Hindlimb muscle (tissue), 1 donor: ENCODE measurements around the gene DIO1. TPM values are rescaled to one million over a fixed set of nuclear protein-coding genes. Genes with fewer than 3 reads are reported as not detected.

ENCODE experiments used
- DNase-seq: peaks from one replicate; pipeline ENCODE4 v3.0.0-alpha.2; 2013
- polyA plus RNA-seq: library from polyadenylated mRNA; unstranded; fragments of 120-200 nt; gene quantifications from one replicate; pipeline ENCODE4 v1.2.1, GENCODE V29; 2013; ENCODE audit not compliant: insufficient read length

The DIO1 gene
- polyA plus RNA-seq, 1 donor = not detected

DNA sequence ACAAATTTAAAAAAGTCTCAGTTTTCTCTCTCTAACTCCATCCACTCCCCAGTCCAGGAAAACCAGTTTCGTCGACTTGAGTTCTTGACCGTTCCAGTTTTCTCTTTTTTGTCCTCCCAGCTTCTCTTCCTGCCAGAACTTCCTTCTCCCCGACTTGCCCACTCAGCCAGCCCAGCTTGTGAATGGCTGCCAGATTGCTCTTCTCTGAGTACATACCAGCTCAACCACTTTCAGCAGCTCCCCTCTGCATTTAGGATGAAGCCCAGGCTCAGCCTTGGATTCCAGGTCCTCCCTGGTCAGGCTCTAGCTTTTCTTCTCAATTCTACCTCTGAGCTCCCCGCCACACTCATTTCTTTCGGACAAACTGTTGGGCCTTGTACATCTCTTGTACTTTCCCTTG lies 1.4 kb downstream of the DIO1 start:
- no peak for DNase-seq

DNA sequence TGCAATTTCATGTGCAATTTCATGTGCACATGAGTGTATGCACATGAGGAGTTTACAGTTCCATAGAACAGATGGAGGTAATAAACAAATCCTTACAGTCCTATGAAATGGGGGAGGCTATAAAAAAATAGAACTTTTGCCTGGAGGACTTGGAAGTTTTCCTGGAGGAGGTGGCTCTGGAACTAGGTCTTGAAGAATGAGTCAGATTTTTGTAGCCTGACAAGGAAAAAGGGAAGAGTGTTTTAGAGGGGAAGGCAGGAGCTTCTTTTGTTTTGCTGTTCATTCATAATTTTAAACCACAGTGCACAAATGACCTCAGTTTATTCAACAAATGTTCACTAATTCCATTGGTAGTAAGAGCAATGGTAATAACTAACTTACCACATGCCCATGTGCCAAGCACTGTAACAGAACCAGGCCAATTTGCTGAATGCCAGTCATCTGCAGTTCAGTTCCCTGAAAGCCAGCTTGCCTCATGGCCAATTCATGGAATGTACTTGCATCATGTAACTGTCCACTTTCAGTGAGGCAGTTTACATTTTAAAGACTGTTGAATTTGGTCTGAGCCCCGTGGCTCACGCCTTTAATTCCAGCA lies 2.7 kb downstream of the DIO1 start:
- peak; percentile 50 for DNase-seq

DNA sequence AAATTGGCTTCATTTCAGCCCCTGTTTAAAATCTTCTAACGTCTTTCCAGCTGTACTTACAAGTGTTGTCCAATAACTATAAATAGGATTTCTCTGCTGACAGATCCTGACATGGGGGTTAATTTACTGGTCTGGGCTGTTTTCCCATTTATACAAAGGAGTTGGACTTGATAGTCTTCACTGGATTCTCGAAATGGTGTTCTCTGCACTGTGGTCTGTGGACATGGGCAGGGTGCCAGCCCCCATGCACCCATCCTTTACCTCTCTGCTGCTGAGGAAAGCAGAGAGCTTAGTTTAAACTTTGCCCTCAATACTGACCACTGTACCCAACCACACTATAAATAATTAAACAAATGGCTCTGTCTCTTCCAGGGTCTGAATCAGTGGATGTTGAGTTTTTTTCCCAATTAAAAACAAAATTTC lies 5.2 kb downstream of the DIO1 start:
- DNase-seq = peak; percentile 38

DNA sequence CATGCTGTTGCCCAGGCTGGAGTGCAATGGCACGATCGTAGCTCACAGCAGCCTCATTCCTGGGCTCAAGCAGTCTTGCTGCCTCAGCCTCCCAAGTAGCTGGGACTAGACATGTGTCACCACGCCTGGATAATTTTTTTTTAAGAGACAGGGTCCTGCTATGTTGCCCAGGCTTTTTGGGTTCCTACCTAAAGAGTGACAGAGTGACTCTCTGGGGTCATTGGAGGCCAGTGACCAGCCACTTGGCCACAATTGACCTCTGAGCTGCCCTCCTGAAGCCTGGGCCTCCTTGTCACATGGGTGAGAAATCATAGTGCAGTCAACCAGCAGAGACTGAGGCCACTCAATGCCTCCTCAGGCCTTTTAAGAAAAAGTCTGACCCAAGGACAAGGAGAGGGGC lies 5.7 kb downstream of the DIO1 start:
- no peak for DNase-seq

DNA sequence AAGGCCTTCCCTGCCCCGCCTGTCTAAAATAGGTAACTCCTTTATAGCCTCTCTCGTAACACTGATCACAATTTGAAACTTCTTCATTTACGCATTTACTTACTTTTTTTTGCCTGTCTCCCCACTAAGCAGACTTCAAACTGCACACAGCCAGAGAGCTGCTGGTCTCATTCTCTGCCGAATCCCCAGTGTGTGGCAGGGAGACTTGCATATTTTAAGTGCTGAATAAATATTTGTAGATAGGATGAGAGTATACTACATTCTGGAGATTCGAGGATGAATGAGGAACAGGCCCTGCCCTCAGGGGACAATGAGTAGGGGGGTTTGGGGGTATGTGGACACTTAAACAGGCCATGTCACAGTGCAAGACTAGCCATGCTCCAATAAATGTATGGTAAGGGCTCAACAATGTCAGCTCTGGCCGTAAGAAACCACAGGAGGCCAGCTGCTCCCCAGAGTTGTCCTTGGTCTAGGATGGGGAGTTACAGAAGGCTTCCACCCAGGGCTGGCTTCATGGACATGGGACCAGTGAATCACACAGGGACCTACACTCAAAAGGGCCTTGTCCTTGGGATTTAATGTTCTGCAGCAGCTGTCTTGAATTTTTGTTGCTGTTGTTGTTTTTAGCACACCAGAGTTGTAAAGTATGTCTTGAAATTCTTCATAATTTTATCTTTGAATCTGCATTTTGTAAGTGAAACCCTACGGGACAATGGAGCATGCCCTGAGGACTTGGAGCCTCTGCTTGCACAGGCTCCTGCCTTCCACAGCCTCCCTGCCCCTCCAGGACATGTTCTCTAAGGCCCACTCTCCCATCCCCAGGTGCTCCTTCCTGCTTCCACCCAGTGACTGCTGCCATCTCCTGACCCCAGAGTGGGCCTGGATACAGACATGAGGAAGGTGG lies 8.5 kb downstream of the DIO1 start:
- no peak for DNase-seq

DNA sequence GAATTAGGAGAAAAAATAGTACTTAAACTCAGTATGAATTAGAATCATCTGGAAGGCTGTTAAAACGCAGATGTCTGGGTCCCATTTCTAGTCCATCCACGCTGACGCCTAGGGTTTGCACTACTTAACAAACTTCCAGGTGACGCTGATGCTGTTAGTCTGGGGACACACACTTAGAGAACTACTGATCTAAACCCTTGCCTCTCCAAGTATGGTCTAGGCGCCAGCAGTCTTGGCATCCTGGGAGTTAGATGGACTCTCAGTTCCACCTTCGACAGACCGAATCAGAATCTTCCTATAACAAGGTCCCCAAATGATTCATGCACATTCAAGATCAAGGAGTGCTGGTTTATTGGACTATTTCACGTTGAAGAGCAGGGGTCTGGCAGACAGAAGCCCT lies 11.5 kb downstream of the DIO1 start:
- DNase-seq = no peak

DNA sequence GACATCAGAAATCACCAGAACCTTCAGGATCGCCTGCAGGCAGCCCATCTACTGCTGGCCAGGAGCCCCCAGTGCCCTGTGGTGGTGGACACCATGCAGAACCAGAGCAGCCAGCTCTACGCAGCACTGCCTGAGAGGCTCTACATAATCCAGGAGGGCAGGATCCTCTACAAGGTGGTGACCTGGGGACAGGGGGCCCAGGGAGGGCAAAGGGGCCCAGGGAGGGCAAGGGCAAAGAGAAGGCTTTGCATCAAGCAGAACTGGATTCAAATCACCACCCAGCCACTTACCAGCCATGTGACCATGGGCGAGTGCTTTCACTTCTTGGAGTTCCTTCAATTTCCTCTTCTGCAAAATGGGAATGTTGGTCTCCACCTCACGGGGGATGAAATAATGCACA lies 12.1 kb downstream of the DIO1 start:
- DNase-seq = no peak

DNA sequence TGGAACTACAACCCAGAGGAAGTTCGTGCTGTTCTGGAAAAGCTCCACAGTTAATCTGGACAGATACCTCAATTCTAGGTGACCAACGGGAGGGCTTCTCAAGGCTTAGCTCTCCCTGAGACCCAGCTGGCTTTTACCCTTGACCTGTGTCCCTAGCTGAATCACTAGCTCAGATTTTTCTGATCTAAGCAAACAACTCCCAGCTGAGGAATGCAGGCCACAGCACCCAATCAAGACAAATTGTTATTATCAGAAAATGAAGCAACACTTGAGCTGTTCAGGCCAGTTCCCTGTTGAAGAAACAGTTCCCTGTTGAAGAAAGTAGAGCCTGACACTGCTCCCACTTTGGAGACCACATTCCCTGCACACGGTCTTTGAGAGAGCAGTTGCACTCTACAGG lies 16.0 kb downstream of the DIO1 start:
- DNase-seq = no peak

DNA sequence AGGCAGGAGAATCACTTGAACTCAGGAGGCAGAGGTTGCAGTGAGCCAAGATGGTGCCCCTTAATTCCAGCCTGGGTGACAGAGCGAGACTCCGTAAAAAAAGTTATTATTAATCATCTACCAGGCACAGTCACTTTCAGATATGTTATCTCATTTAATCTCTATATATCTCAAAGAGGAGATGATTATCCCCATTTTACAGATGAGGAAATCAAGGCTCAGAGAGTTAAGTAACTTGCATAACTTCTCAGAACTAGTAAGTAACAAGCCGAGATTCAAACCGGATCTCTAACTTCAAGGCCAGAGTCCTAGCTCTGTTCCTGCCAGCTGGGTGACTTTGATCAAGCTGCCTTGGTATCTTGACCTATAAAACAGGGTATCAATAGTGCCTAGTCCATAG lies 17.5 kb downstream of the DIO1 start:
- DNase-seq = no peak

DNA sequence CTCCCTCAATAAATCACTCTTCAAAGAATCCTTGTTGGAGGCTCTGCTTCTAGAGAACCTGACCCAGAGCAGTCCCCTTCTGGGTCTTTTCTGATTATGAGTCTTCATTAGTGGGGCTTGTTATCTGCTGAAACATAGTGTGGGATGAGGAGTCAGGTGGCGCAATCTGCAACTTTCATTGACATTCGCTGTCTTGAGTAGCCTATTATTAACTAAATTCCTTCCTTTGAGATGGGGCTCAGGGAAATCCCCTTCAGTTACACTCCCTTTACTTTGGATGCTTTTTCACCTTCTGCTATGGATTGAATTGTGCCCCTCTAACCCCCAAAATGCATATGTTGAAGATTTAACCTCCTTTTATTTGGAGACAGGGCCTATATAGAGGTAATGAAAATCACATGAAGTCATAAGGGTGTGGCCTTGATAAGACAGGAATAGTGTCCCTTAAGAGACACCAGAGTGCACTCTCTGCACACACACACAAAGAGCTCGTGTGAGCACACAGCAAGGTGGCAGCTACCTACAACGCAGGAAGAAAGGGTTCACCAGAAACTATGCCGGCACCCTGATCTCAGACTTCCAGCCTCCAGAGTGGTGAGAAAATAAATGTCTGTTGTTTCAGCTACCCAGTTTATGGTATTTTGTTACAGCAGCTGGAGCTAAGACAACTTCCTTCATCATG lies 19.5 kb downstream of the DIO1 start:
- no peak for DNase-seq

DNA sequence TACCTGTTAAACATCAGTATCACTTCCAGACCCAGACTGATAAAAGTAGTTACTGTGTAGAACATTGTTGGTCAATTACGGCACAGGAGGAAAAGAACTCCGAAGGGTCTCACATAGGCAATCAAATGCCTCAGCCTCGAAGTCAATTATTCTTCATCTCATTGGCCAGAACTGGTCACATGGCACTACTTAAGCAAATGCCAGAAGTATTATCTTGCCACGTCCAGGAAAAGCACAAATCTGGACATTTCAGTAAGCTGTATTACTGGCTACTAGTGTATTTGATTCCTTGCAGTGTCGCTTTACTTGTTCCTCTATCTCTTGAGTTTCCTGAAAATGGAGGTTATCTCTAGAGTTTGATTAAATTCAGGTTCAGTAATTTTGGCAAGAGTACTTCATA lies 24.4 kb downstream of the DIO1 start:
- no peak for DNase-seq

DNA sequence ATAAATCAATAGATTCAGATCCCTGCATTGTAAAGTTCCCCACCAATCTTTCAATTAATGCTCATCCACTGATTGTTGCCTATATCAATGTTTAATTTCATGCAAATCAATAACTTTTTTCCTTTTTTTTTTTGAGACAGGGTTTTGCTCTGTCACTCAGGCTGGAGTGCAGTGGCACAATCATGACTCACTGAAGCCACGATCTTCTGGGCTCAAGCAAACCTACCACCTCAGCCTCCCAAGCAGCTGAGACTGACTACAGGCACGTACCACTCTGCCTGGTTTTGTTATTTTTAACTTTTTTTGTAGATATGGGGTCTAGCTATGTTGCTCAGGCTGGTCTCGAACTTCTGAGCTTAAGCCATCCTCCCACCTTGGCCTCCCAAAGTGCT lies 25.7 kb downstream of the DIO1 start:
- no peak for DNase-seq

DNA sequence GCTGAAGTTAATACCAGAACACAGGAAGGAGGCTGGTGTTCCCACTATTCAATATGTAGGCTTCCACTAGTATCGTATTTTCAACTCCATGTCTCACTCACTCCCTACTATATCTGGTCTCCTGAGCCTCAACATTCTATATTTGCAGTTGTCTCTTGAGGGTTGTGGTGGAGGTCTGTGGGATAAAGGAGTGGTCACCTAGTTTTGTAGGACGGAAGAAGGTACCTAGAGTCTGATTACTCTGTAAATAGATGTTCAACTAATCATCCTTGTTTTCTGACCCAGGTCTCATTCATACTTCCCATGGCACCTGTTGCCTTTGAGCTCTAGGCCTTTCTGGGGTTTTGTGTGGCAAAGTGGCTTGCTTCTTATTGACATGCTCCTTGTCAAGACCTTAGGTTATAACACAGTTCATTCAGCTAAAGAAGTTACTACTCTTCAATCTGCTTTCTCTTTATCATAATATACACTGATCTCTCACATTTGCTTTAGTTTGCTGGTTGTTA lies 33.4 kb downstream of the DIO1 start:
- no peak for DNase-seq

DNA sequence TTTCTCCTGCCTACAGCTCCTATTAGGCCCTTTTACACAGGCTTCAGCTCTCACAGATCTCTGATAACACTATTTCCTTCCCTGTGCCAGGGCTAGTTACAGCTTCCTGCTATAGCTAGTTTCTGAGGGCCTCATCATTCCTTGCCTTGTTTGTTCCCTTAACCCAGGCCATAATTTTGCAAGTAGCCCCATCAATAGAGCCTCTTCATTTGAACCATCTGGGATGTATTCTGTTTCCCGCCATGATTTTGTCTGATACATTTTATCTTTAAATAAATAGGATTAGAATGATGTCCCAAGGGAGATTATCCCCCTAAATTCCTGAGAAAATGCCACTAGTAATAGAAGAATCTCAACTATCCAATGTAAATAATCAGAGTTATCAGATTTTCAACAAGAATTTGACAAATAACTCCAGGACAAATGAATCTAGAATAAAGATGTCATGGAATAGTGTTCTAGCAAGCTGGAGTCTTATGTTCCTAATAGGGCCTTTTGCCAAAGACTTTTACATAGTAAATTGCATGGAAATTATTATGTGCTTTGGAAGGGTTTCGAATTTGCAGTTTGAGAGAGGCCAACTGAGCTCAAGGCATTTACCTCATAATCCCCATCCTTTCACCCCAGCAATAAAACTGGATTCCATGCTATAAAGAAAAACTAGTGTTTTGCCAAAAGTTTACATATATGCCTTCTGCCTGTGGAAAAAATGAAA lies 35.4 kb downstream of the DIO1 start:
- no peak for DNase-seq

DNA sequence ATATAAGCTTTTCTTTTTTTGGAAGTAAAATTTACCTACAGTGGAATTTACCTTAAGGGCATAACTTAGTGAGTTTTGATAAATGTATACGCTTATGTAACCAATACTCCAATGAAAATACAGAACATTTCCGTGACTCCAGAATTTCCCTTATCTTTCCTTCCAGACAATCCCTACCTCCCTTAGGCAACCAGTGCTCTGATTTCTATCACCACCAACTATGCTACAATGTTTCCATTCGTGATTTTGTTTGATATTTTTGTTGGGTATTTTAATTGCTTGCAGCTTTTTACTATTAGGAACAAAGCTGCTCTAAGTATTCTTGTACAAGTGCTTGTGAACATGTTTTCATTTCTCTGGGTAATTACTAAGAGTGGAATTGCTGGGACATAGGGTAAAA lies 36.9 kb downstream of the DIO1 start:
- no peak for DNase-seq

DNA sequence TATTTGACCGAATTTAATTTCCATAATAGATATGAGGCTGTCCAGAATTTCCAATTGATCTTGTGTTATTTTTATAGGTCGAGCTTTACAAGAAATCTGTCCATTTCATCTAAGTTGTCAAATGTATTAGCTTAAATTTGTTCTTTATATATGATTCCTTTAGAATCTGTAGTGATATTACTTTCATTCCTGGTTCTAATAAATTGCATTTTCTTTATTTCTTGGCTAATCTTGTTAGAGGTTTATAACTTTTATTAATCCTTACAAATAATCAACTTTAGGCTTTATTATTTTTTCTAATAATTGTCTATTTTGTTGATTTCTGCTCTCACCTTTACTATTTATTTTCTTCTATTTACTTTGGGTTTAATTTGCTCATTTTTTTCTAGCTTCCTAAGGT lies 37.5 kb downstream of the DIO1 start:
- no peak for DNase-seq

DNA sequence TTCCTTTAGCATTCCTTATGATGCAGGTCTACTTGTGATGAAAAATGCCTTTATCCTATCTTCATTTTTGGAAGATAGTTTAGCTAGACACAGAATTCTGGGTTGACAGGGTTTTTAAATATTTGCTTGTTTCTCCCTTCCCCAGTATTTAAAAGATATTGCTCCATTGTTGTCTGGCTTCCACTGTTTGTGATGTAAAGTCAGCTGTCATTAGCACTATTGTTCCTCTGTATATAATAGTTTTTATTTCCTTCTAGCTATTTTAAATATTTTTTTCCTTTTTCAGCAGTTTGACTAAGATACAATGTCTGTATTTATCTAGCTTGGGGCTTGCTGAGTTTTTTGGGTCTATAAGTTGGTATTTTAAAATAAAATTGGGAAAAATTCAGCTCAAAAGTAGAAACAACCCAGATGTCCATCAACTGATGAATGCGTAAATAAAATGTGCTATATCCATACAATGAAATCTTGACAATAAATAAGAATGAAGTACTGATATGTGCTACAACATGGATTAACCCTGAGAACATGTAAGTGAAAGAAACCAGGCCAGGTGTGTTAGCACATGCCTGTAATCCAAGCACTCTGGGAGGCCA lies 40.3 kb downstream of the DIO1 start:
- no peak for DNase-seq

DNA sequence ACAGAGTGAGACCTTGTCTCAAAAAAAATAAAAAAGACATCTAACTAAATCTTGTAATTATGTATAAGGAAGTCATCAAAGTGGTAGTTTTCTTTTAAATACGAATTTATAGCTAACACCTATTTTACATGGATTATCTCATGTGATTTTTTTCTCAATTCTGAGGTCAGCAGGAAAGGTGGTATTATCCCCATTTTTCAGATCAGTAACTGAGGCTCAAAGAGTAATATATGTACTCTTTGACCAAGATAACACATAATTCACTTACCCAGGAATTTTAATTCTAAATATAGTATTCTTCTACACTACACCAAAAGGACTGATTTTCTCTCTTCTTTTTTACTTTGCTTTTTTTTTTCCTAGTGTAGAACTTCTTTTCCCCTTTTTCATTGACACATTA lies 42.4 kb downstream of the DIO1 start:
- DNase-seq = no peak

DNA sequence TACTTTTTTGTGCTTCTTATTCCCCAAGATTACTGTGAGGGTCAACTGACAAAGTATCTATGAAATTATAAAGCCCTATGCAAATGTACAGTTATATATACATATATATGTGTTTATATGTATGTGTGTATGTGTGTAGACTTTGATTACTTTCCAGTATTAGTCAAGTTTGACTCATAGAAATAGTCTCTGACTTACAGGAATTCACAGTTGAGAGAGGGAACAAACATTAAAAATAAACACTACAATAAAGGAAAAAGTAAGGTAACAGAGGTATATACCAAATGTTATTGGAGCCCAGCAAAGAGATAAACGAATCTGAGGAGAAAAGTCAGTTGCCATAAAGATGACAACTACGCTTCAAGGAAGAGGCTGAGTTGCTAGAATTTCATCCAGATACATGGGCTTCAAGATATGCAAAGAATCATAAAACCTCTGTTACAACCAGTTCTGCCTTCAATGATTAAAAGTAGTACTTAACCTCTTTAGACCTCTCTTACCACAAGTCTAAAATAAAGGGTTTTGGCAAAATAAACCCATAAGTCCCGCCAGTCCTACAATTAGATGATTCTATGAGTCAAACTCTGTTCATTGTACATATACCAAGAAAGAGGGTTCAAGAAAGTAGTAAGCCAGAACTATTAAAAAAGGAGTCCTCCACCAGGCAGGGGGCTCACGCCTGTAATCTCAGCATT lies 44.3 kb downstream of the DIO1 start:
- DNase-seq = no peak

DNA sequence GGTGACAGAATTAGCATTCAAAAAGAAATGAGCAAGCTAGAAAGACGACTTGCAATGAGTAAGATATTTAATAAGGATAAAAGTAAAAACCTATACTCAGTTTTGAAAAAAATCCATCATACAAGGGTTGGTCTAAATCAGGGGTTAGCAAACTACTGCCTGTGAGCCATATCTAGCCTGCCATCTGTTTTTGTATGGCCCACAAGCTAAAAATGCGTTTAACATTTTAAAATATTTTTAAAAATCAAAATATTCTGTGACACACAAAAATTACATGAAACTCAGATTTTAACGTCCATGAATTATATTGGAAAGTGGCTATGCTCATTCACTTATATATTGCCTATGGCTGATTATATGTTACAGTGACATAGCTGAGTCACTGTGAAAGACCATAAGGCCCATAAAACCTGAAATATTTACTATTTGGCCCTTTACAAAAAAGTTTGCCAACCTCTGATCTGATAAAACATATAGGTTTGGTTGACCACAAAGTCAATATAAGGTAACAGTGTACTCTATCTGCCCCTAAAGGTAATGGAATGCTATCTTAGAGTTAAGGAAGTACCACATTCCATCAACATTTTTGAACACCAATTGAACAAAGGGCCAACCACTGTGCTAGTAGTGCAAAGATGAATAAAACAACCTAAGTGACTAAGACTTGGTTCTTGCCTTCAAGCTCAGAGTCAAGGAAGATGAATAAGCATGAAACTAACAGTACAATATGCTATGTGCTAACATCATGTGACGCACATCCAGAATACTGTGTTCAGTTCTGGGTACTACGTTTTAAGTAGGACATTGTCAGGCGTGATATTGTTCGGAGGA lies 48.4 kb downstream of the DIO1 start:
- no peak for DNase-seq

DNA sequence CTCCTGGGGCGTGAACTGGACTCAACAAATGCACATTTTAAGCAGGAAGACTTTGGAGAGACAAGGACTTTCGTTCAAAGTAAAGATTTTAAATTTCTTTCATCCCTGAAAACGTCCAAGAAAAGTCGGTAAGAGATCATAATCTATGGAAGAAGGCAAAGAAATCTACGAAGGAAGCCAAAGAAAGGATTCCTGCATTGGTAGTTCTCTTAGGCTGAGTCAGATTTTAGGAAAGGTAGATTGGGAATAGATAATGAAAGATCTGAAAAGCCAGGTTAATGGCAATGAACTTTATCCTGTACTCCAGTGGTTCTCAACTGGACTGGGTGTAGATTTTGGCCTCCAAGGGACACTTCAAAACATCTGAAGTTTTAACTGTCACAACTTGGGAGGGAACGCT lies 49.1 kb downstream of the DIO1 start:
- DNase-seq = no peak
